Testis (tissue), 2 donors: ENCODE results near the gene LCLAT1.

ENCODE experiments used
- CTCF ChIP-seq, 3 experiments: fragments of 450-650 bp in 2 of 3; fragments of 200-600 bp in 1 of 3; sonication (generic) in 1 of 3; IDR thresholded peaks; one replicate each; pipeline ENCODE4 v1.5.1; 2016 to 2019; ENCODE audit warnings: antibody characterized with exemption in 3 of 3, mild to moderate bottlenecking in 2 of 3, moderate library complexity in 1 of 3
- POLR2A ChIP-seq: fragments of 450-650 bp; IDR thresholded peaks from one replicate; pipeline ENCODE4 v1.6.1; 2017; ENCODE audit warnings: antibody characterized with exemption, mild to moderate bottlenecking, moderate library complexity

GRCh38 chr2:30482011-30482410 lies 35.0 kb downstream of the LCLAT1 start:
- no peak for TF ChIP-seq POLR2A
- TF ChIP-seq CTCF (IDR thresholded peaks at IDR 0.05): no peak
